Tibial nerve (tissue), 4 donors: ENCODE measurements around the gene GZMB. TPM values are rescaled to one million over a fixed set of nuclear protein-coding genes. Genes with fewer than 3 reads are reported as not detected.

Experiments
- total RNA-seq, 4 donors: library from RNA; depleted of rRNA; stranded (reverse); fragments of >200 nt; gene quantifications; one replicate each; pipeline ENCODE4 v1.1.0, GENCODE V29; 2016

GZMB gene
- total RNA-seq, 4 donors from 2014 or later = 4.8 TPM; not detected in 3

Other genes with a start within 250 kb of the GZMB start
- 10 to 100 TPM; 17.4 to 24.7 (median 19.4) TPM for gene NYNRIN, start 235.2 kb downstream of the GZMB start, total RNA-seq
- gene CBLN3, start 204.5 kb downstream of the GZMB start, total RNA-seq = 1 to 10 TPM; 2.1 to 6.9 (median 5.1) TPM
- 100 to 1,000 TPM in 1 of 4 donors, 10 to 100 TPM in 3; 66.8 to 106 (median 84.5) TPM for gene KHNYN, start 204.2 kb downstream of the GZMB start, total RNA-seq
- gene SDR39U1, start 191.4 kb downstream of the GZMB start, total RNA-seq = 10 to 100 TPM; 37.9 to 64.9 (median 60.8) TPM
- not detected for gene CMA1, start 125.9 kb downstream of the GZMB start, total RNA-seq
- 1 to 10 TPM in 3 of 4 donors, not detected in 1; 1.3 to 2.7 (median 2.5) TPM for gene CTSG, start 57.9 kb downstream of the GZMB start, total RNA-seq
- not detected for gene GZMH, start 24.5 kb downstream of the GZMB start, total RNA-seq